HG03432 (cell line): ENCODE data around the gene MYO7B.

Experiments used
- ATAC-seq: cut with Tn5 transposase; IDR thresholded peaks from one replicate; pipeline ENCODE4 v1.9.1; 2021; ENCODE audit warnings: mild to moderate bottlenecking, moderate library complexity; ENCODE audit not compliant: unreplicated experiment

MYO7B gene

DNA sequence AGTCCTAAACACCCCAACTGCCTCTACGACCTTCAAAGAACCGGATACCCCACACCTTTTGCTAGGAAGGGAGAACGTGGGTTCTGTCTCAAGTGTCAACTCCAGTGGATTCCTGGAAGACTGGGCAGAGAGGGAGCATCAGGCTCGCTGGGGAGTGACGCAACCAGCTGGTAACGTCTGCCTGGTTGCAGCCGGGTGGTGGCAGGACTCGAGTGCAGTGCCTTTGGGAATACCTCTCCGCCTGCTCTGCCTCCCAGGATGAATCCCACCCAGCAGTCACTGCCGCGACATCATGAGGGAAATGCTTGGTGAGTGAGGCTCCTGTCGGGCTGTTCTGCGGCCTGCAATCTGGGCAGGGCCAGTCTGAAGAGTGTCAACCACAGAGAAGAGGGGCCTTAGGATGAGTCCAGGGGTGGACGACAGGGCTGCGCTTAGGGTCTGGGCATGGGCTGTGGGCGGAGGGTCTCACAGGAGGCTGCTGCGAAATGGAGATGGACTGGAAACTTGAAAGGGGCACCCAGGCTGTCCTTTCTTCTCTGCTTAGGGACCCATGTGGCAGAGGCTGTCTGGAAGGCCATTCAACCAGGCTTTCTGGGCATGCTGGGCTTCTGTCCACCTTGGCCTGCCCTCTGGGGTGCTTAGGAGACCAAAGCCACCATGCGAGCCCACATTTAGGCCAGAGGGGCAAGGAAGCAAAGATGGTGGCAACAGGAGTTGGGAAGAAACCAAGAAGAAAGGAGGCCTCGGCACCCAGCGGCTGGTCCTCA lies 123.3 kb downstream of the MYO7B start:
- no peak for ATAC-seq

DNA sequence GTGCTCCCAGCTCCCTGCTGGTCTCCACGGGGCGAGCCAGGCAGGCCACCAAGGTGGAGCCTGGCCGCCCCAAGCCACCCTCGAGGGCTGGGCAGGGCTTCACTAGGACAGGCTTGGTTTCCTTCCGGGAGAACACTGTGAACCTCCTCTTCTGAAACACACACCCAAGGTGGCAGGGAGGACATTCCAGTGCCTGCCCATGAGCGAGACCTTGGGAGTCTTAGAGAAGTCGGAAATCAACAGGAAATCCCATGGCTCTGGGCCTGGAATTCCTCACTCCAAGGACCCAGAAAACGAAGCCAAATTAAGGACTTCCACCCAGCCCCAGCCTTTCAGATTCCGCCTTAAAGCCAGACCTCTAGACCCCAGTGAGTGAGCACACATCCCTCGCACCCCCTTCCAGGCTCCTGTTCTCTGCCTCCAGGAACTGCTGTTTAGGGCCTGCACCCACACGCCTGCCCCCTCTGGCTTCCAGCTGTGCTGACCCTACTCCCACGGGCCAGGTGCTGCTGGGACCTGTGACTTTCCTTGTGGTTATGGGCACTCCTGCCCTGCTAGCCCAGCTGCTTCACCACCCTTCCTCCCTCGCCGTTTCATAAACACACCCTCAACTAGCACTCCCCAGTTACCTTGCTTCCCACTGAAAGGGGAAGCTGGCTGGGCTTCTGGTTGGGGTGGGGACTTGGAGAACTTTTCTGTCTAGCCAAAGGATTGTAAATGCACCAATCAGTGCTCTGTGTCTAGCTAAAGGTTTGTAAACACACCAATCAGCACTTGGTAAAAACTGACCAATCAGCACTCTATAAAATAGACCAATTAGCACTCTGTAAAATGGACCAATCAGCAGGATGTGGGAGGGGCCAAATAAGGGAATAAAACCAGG lies 124.2 kb downstream of the MYO7B start:
- no peak for ATAC-seq

DNA sequence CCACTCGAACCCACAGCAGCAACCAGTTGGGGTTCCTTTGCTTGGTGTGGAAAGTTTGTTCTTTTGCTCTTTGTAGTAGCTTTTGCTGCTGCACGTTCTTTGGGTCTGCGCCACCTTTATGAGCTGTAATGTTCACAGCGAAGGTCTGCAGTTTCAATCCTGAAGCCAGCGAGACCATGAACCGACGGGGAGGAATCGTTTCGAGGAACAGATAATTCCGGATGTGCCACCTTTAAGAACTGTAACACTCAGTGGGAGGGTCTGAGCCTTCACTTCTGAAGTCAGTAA lies 124.8 kb downstream of the MYO7B start:
- ATAC-seq, result no peak

DNA sequence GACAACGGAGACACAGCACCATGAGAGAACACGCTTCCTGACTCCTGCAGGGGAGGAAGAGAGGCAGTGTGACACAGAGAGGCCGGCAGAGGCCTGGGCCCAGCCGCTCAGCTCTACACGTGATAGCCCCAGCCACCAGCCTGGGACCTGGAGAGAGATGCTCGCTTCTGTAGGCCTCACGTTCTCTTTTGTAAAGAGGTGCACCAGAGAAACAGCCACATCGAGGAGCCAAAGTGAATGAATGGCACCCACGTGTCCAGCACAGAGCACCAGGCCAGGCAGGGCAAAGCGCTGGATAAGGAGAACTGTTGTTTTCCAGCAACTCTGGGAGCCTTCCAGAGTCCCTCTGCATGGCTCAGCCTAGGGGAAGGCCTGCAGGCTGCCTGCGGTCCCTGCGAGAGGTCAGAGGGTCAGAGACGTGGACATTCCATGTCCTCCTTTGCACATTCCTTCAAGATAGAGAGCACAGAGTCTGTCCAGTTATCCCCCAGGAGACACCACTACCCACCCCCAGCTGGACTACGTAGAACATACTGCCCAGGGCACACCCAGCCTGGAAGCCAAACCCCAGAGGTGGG lies 125.7 kb downstream of the MYO7B start:
- no peak for ATAC-seq

DNA sequence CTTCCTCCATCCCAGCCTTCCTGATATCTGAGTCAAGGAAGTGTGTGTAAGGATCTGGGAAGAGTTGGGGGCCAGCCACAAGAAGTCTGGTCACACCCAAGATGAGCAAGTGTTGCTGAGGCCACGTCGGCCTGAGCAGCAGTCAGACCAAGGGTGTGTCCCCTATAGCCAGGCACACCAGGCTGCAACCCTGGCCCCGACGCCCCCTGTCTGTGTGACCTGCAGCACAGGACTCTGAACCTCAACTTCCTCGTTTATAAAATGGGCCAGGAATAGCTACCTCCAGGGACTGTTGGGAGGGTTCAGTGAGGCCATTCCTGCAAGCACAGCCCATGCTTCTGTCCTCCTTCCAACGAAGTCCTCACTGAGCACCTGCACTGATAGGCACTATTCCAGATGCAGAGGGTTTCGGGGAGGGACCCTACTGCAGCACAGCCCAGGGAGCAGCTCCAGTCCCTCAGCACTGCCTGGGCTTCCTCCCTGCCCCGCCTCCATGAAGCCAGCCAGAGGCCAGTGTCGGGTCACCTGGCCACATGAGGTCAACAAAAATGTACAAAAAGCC lies 126.5 kb downstream of the MYO7B start:
- no peak for ATAC-seq

DNA sequence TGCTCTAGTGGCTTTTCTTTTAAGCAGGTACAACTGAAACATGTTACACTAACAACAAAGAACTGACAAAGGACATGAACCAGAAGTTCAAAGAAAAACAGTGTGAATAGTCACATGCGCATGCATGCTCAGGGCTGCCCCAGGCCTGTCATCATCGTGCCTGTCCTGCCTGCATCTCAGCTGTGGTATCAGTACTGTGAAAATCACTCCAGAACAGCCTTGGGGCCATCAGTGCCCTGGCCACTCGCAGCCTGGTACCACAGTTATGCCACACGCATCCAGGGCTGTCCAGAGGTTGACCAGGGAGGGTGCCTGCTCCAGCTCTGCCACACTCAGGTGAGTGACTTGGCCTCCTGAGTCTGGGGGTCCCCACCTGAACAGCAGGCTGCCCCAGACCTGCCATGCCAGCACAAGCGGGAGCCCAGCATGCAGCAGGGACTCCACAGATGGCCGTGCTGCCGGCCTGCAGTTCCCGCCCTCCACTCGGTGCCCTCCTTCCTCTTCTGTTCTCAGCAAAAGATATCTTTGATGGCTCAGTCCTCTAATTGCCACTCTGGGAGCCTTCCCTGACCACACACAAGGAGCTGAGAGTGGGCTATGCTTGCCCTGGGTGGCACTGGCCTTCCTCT lies 127.6 kb downstream of the MYO7B start:
- ATAC-seq, result no peak

DNA sequence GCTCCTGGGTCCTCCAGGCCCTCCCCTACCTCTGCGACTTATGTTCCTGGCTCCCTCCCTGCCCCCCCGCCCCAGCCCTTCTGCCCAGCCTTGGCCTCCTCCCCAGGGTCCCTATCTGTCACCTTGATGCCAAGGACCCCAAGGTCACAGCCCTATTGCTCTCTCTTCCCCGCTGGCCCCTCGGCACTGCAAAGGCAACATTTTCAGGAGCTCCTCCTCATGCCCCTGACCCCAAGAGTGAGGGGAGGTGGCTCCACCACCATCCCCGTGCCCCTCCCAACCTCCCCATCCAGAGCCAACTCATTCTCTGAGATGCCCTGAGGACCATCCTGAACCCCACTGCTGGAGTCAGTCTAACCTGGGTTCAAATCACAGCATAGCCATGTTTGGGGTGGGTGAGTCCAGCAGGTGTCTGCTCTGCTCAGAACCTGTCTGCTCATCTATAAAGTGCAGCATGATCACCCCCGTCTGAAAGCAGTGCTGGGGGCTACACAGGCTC lies 128.1 kb downstream of the MYO7B start:
- ATAC-seq, result no peak

DNA sequence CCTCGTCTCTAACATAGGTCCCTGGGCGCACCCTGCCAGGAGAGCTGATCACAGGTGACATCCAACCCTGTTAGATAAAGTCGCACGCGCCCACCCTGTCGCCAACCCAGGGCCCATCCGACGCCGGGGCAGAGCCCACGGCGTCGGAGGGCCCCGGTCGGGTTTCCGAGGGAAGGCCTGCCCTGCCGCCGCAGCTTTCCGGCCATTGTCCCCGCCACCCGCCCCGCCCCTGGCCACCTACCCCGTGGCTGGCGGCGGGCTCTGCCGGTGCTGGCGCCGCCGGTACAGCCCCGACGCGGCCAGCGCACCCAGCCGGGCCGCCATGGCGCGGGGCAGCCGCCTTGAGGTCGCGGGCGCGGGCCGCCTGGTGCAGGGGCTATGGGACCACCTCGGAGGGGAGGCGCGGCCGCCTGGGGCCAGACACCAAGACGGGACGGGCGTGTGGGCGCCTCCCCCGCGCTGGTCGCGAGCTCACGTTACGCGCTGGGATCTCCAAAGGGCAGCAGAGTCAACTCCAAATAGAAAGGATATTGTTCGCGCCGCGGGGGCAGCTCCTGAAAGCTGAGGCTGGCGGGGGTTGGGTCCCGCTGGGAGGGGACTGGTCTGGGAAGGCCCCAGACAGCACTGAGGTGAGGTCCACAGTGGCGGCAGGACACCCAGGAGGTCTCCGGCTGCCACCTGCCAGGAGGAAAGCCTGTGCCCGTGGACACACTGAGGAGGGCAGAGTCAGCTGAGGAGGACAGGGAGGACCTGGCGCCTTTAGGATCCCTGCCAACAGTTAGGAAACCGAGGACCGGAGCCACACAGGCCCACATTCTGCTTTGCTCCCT lies 128.8 kb downstream of the MYO7B start:
- no peak for ATAC-seq

DNA sequence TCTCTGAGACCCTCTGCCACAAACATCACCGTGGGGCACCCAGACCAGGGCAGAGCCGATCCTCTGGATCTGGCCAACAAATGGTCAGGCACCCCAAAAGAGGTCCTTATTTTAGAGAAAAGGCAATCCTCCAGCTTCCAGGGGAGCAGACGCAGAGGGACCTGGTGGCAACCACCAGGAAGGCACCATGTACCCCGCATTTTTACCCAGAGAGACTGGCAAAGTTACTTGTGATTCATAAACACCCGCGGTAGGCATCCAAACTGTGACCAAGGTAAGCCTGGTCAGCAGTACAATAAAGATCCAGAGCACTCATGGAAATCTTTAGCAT lies 129.4 kb downstream of the MYO7B start:
- no peak for ATAC-seq

DNA sequence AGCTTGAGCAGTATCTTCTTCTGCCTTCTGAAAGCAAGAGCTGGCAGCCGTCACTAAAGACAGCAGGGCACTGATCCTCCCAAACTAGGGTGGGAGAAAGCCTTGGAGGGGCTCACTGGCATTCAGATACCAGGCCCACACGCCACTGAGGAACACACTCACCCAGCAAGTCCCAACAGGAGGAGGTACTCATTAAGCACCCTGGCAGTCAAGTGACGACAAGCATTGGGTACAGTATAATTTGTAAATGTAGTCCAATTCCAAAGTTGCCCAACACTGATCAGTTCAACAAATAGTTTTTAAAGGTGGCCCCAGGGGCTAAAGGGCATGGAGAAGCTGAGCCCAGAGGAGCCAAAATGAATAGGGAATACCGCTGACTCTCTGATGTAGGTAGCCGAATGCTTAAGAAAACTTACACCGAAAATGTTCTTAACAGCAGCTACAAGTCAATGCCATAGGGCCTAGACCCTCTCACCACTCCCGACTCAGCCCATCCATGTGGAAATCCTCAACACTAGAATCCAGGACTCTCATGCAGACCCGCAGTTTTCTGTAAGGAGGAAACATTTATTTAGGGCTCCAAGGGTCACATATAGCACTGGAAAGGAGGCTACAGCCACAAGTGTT lies 129.9 kb downstream of the MYO7B start:
- ATAC-seq, result no peak

DNA sequence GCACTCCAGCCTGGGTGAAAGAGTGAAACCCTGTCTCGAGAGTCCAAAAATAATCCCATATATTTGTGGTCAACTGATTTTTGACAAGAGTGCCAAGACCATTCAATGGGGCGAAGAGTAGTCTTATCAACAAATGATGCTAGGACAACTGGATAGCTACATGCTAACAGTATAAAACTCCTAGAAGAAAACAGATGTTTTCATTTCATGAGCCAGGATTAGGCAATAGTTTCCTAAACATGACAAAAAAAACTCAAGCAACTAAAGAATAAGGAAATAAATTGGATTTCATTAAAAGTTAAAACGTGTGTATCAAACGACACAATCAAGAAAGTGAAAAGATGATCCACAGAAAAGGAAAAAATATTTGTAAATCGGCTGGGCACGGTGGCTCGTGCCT lies 133.6 kb downstream of the MYO7B start:
- no peak for ATAC-seq

DNA sequence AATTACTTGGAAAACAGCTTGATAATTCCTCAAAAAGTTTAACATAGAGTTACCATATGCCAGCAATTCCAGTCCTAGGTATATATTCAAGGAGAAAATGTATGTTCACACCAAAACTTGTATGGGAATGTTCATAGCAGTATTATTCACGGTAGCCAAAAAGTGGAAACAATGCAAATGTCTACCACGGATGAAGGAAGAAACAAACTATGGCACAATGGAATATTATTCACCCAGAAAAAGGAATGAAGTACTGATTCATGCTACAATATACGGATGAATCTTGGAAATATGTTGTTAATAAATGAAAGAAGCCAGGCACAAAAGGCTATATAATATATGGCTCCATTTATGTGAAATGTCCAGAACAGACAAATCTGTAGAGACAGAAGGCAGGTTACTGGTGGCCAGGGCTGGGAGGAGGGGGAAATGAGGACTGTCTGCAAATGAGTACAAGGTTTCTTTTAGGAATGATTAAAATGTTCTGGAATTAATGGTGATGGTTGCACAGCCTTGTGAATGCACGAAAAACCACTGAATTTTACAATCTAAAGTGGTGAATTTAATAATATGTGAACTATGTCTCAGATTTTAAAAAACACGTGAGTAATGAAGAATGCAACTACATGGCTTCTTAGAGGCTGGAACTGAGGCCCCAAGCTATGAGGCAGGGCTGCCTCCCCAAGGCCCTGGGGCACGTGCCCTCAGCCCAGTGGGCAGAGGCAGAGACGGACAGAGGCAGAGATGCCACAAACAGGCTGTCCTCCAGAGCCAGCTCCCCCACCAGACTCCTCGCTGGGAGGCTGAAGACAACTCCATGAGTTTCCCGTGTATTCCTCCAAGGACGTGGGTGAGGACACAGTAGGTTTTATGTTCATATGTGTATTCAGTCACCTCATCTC lies 134.8 kb downstream of the MYO7B start:
- ATAC-seq, result no peak

DNA sequence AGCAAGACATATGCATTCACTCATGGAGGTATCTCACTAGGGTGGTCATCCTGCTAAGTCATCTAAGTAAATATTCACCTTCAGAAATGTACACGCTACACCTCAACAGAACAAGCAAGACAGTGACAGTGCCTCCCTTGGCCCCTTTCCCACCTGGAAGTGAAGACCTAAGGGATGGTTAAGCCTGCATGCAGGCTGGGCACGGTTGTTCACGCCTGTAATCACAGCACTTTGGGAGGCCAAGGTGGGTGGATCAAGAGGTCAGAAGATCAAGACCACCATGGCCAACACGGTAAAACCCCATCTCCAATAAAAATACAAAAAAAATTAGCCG lies 135.4 kb downstream of the MYO7B start:
- no peak for ATAC-seq

DNA sequence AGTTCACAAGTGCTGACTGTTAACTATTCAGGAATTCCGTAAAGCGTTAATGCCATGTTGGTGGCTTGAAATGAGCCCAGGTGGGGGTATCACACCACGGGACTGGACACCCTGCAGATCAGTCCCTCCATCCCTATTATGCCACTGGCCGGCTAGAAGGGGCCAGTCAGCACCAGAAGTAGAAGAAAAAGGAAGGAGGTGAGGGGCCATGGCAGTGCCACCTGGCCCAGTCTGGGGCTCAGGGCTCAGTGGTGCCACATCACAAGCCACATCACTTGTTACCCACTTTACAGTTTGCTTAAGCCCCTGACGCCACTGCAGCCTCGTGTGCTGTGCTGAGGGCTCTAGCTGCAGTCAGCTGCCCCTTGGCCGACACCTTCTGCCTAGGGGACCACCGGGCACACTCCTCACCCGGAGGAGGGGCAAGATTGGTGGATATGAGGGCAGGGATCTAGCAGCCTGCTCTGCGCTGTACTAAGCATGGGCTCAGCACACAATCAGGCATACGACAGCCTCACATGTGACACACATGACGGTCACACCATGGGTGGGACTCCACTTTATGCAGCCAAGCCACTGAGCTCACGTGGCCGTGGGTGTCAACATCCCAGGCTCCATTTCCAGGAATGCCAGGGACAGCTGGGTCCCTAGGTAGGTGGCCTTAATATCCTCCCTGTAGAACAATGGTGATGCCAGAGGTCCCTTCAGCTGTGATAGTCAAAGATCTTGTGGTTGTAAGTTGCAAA lies 136.2 kb downstream of the MYO7B start:
- no peak for ATAC-seq

DNA sequence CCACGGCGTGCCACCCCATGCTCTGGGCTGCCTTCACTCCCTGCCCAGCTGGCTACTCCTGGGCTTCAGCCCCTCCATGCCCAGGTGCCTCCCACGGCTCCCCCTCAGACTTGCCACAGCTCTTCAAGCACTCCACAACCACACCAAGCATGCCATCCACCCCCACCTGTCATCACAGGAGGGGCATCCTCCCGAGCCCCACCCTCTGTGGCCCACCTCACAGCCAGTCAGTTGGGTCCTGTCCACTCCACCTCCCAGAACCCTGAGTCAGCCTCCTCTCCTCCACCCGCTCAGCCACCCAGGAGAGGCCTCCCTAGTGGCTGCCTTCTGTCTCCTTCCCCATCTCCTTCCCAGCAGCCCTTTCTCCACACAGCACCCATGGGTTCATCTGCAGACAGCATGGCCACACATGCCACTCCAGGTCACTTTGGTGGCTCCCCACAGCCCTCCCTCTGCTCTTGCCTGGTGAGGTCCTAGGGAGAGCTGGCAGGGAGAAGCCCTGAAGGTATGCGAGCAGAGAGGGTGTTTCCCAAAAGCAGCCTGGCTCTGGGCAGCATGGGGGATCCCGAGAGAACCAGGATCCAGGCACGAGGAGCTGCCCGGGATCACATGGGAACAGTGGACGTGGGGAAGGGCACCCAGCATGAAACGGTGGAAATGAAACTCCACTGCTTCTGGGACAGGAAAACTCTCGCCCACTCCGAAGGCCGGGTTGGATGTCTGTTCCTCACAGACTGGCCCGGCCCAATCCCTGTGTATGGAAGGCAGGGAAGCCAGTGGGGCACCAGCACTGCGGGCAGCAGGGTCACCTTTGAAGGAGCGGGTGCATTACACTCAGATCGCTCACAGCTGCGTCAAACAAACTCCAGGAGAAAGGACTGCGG lies 137.1 kb downstream of the MYO7B start:
- no peak for ATAC-seq

DNA sequence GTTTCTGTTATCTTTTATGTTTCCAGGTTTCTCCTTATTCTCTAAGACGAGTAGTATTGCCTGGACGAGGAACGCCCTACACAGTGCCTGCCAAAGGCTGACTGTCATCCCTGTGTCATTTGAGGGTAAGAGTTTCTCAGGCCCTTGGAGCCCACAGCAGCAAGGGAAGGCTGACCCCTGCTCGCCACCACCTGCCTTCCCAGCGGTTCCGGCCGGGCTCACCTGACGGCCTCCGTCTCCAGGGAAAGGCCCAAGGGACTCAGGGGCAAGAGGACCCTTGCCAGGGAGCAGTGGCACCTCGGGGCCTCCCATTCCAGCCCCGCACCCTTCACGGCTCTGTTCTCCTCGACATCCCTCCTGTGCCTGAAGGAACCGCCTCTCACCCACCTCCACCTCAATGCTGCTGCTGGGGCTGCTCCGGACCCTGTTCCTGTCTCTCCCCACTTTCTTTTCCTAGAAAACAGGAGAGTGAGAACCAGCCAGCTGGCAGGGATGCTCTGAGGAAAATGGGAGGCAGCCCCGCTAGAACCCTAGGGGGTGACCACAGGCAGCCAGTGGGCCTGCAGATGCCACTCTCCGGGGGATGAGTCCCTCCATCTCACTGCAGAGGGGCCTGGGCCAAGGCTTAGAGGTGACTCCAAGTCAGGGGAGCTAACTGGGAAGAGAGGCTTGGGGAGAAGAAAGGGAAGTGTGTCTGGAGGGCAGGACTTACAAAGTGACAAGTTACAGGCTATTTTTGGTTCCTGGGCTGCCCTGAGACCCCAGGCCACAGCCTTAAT lies 138.0 kb downstream of the MYO7B start:
- ATAC-seq, result no peak
